Measurements from ENCODE around the gene MTTP.

MTTP gene

GRCh38 chr4:99642725-99643489, 68.3 kb downstream of the MTTP start:
- no peak for DNase-seq (ENCODE audit: low read depth in 2 of 2)

DNA sequence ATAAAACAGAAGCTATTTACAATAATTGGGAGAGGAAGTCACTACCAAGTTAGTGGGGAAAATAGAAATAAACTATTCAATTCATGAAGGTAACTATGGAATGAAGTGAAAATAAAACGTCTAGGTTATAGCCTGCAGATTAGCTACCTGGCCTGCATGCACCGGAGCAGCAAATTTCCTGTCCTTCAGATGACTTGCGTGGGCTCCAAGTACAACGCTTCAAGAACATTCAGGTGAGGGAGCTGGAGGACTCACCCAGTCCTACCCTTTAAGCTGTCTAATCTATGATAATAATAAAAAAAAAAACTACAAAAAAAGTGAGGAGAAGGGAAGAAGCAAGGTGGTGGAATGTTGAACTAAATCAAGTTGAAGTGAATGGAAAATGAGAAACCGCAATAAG, 69.8 kb downstream of the MTTP start:
- DNase-seq (ENCODE audit: low read depth in 2 of 2), result no peak

GRCh38 chr4:99645036-99645435, 70.4 kb downstream of the MTTP start:
- no peak for DNase-seq (ENCODE audit: low read depth in 2 of 2)

DNA sequence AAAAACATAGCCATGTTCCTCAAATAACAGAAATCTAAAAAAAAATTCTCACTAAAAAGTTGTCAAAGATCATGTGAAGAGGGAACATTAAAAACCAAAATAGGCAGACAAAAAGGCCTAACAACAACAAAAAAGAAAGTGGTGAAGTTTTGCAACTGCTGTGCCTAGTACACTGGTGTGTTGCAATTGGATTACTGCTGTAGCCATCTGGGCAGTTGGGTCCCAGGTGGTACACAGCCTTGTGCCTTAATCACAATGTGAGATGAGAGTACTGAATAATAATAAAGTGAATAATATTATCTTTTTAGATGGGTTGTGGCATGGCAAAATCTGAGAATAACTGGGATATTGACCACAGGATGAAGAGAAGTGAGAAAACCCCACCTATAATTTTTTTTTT, 71.0 kb downstream of the MTTP start:
- DNase-seq (ENCODE audit: low read depth in 2 of 2), result no peak

- no peak for DNase-seq (ENCODE audit: low read depth in 2 of 2)
Observed at GRCh38 chr4:99647071-99647470, 72.4 kb downstream of the MTTP start.

DNA sequence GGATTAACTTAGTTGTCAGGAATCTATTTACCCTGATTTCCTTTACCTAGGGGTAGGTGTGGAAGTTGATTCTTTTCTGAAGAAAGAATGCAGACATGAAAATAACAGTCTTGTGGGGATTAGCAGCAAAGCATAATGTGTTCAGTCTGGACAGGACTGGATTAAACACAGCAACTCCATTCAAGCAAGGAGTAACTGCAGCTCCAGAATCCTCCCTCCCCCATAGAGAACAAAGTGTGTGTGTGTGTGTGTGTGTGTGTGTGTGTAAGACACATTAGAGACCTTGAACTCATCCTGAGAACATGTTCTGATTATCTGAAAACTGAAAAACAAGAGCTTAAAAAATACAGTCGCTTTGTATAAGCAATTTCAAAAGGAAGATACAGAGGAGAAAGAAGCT, 73.7 kb downstream of the MTTP start:
- no peak for DNase-seq (ENCODE audit: low read depth in 2 of 2)

- no peak for DNase-seq (ENCODE audit: low read depth in 2 of 2)
Observed at GRCh38 chr4:99649208-99649607, 74.6 kb downstream of the MTTP start.

DNA sequence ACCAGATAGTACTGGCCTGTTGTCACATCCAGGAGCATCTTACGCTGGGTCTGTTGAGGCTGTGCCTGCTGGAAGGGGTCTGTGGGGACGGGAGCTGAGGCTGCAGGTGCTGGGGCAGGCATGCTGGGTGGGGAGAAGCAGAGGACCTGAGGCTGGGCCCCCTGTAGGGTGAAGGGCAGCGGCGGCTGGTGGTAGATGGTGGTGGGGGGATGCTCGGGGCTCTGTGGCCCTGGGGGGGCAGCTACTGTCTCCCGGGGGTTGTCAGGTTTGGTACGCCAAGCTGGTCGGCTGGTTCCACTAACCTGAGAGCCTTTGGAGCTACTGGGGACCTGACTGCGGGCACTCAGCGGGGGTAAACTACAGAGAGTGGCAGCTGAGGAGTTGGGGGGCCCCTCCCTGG, 75.2 kb downstream of the MTTP start:
- no peak for DNase-seq (ENCODE audit: low read depth in 2 of 2)

- no peak for DNase-seq (ENCODE audit: low read depth in 2 of 2)
Observed at GRCh38 chr4:99651016-99651769, 76.6 kb downstream of the MTTP start.

- DNase-seq (ENCODE audit: low read depth in 2 of 2), result no peak
Observed at GRCh38 chr4:99651811-99652485, 77.3 kb downstream of the MTTP start.

DNA sequence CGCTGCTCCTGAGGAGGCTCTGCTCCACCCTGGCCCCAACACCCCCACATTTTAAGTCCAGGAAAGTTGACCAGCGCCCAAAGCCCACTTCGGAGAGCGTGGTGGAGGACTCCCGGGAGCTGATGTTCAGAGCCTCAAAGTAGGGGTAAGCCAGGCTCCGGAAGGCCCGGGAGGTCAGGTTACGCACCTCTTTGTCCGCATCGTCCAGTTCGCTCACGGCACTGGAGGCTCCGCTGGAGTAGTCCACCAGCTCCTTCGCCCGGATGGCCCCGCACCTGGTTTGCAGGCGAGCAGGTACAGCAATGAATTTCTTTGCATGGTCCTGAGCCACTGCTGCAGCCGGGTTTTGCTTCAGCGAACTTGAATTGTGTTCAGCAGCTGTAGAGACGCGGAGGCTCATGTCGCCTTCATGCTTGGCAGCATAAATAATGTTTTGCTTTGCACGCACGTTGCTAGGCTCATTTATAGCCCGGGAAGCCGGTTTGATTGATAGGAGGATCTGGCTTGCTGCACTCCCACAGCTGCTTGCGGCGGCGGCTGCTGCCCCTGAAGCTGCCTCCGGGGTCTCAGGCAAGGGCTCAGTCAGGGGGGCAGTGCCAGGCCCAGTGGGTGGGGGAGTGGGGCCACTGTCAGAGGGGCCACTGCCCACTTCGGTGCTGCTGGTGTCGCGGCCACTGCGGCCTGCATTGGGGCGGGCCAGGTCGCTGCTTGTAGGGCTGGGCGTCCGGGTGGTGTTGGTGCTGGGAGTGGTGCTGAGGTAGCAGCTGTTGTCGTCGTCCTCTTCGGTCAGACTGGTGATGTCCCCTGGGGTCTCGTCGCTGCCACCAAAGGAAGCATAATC, 78.2 kb downstream of the MTTP start:
- DNase-seq (ENCODE audit: low read depth in 2 of 2), result no peak

DNA sequence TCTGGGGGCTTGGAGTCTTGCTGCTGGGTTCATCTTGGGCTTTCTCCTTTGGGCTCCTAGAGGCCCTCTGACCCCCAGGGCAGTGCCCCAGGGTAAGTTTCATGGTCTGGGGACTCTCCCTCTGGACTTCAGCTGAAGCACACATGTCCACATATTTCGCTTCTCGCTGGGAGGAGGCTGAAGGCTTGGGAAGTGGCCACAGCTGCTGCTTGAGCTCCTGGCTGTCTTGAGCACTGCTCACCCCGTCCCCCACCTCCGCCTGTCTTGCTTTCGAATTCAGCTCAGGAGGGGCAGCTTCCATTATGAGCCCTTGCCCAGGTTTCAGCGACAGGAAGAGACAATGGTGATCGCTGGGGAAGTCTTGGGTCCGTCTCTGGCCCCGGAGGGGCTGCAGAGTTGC, 79.3 kb downstream of the MTTP start:
- DNase-seq (ENCODE audit: low read depth in 2 of 2), result no peak

DNA sequence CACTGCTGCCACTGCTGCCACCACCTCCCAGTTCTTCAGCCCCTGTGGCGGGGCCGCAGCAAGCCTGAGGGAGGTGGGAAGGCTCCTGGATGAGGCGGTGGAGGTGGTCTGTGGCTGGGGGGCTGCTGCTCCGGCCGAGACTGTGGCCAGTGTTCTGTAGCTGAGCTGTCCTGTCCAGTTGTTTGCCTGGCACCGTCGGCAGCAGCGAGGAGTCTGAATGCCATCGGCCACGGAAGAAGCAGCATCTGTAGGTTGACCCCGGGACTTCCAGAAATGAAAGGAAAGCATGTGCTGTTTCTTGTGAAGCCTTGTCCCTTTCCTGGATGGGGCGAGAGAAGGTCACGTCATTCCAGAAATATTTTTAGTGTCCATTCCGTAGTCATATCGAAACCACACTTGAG, 79.7 kb downstream of the MTTP start:
- DNase-seq (ENCODE audit: low read depth in 2 of 2), result no peak

DNA sequence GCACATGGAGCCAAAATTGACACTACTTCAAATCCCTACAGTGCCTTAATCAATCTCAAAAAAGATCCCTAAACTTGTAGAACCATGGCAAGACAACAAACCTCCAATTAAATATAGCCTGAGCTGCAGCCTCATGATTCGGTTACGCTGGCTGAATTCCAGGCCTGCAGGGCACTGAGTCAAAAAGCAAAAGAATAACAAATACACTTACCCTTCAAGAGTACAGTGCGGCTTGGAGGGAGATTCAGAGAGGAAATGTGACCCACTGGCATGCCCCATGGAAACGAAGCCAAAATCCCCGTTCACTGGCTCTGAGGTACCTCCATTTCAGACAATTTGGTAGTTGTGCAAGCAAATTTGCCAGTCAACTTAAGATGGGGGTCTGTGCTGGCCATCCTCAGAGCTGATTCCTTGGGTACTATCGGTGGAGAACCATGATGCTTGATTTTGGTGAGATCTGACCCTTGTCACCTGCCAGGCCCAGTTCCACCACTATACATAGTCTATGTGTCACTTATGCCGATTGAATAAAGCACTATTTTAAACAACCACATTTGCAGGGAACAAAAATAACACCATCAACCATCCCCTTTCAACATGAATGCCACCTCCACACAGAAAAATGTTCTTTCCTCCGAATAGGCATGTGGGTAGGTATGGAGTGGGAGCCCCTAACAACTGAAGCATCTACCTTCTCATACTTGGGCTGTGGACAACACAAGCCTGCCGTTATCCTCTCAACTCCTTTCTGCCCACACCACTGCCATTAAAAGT, 80.9 kb downstream of the MTTP start:
- DNase-seq (ENCODE audit: low read depth in 2 of 2), result no peak

GRCh38 chr4:99657798-99658197, 83.2 kb downstream of the MTTP start, which contains the start of gene C4orf54:
Gene C4orf54, minus strand, starts transcription at chr4:99657828. Its CDS starts 3,180 bp downstream, at chr4:99654648.
- no peak for DNase-seq (ENCODE audit: low read depth in 2 of 2)

GRCh38 chr4:99658666-99659065, 84.0 kb downstream of the MTTP start:
- no peak for DNase-seq (ENCODE audit: low read depth in 2 of 2)

DNA sequence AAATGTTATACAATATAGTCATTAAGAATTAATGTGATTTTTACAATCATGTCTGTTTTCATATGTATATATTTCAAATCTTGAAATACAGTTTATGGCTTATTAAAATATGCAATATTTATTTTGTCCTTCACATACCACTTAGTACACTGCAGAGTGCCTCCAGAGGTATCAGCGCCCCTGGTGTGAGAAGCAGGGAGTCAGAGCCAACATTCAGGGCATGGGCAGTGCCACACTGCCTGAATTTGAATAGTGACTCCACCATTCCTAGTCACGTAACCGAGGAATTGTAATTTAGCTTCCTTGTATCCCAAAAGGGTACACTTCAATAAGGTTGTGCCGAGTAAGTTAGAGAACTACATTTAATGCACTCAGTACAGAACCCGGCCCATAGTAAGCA, 87.3 kb downstream of the MTTP start:
- DNase-seq (ENCODE audit: low read depth in 2 of 2), result no peak

DNA sequence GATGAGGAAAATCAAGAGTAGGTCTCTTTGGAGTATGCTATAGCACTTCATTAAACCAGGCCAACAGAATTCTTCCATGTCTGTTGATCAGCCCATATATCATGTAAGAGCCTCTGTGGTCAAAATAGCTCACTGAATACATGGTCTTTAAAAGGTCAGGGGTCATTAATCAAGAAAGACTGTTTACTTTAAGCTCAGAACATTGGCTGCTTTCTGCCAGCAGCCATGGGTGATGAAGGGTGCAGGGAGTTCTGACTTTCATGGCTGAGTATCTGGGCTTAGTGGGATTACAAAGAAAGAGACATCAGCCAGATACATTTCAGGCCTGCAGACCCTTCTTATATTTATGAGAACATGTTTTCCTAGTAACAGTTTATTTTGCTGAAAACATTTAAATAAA, 90.1 kb downstream of the MTTP start:
- DNase-seq (ENCODE audit: low read depth in 2 of 2), result no peak

GRCh38 chr4:99665983-99666382, 91.4 kb downstream of the MTTP start:
- no peak for DNase-seq (ENCODE audit: low read depth in 2 of 2)

DNA sequence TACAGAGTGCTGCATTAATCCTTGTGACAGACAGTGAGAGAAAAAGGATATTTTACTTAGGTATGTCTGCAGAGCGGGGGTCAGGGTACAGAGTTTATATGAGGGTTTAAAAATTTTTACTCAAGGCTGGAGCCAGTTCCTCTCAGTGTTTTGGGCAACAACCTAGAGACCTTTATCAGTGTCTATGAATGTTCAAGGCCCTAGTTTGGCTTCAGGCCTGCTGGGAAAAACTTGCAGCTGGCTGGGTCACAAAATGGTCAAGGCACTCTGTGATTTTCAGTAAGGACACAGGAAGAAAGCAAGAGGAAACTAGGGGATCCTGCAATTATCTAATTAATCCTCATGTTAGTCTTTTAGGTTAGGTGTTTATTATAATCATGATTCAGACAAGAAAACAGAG, 93.8 kb downstream of the MTTP start:
- DNase-seq (ENCODE audit: low read depth in 2 of 2), result no peak

DNA sequence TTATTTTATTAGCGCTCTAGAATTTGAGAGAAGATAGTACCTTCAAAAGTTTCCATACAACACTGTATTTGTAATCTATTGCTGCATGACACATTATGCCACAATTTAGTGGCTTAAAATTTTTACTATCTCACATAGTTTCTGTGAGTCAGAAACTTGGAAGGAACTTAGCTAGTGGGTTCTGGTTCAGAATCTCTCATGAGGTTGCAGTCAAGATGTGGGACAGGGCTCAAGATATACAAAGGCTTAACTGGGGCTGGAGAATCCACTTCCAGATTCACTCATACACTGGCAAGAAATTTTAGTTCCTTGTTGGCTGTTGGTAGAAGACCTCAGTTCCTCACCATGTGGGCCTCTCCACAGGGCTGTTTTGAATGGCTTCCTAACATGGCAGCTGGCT, 94.5 kb downstream of the MTTP start:
- no peak for DNase-seq (ENCODE audit: low read depth in 2 of 2)

Measured in activated CD8-positive, alpha-beta memory T cell treated with anti-CD3 and anti-CD28 coated beads for 4 hours (primary cell).